ENCODE data around the gene SLITRK6.

DNA sequence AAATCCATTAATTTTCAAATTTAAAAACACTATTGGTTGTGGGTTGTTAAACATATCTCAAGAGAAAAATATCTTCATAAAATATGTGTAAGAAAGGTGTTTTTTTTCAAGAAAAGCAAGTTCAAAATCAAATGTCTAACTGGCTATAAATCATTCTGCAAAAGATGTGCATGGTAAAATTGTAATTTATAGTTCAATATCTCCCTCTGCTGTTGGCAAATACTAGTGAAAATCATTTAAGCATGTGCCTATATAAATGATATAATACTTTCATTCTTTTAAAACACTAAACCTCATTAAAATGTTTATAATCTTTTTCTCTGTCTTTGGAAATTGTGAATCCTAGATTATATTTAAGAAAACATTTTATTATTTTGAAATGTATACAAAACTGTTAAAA lies 17.2 kb upstream of the SLITRK6 start:
- TF ChIP-seq CTCF (IDR thresholded peaks at IDR 0.05) = no peak
- TF ChIP-seq POLR2A (IDR thresholded peaks at IDR 0.05) = no peak

Measured in Peyer's patch (tissue), 4 donors.